ENCODE data around the gene MAG.
"Not testable (repeated sequence)": the region's sequence is repeated elsewhere in the genome, so short reads cannot be mapped to it uniquely, and the experiment has no call there.

MAG gene

GRCh38 chr19:35346193-35347052, 54.5 kb downstream of the MAG start:
- peak; percentile 60 for DNase-seq (ENCODE audit: low spot score)

GRCh38 chr19:35347171-35347929, 55.4 kb downstream of the MAG start, which contains the start of gene FFAR1:
TSS of gene FFAR1 (plus strand) at chr19:35347902. CDS start at chr19:35351552, 3,650 bp downstream.
- DNase-seq (ENCODE audit: low spot score), result peak; percentile 86

- DNase-seq (ENCODE audit: low spot score), result no peak
These were observed 56.0 kb downstream of the MAG start for GRCh38 chr19:35347930-35348298.

GRCh38 chr19:35348911-35349611, 57.1 kb downstream of the MAG start:
- peak; percentile 75 for DNase-seq (ENCODE audit: low spot score)

GRCh38 chr19:35349614-35350521, 57.9 kb downstream of the MAG start:
- DNase-seq (ENCODE audit: low spot score), result peak; percentile 41

GRCh38 chr19:35350591-35350990, 58.6 kb downstream of the MAG start:
- DNase-seq (ENCODE audit: low spot score), result no peak

GRCh38 chr19:35351411-35352176, 59.6 kb downstream of the MAG start:
- no peak for DNase-seq (ENCODE audit: low spot score)

GRCh38 chr19:35352177-35352447, 60.2 kb downstream of the MAG start:
- no peak for DNase-seq (ENCODE audit: low spot score)

- peak; percentile 78 for DNase-seq (ENCODE audit: low spot score)
These were observed 60.7 kb downstream of the MAG start for GRCh38 chr19:35352448-35353304.

GRCh38 chr19:35353635-35354034, 61.7 kb downstream of the MAG start:
- DNase-seq (ENCODE audit: low spot score), result no peak

GRCh38 chr19:35354898-35355297, 62.9 kb downstream of the MAG start:
- DNase-seq (ENCODE audit: low spot score), result no peak

- DNase-seq (ENCODE audit: low spot score), result no peak
These were observed 64.0 kb downstream of the MAG start for GRCh38 chr19:35355791-35356460.

- no peak for DNase-seq (ENCODE audit: low spot score)
These were observed 66.1 kb downstream of the MAG start, which contains the start of gene FFAR3 for GRCh38 chr19:35357867-35358573. TSS of gene FFAR3 (plus strand) at chr19:35358460. CDS start at chr19:35358891, 431 bp downstream.

- not testable (repeated sequence) for DNase-seq (ENCODE audit: low spot score)
These were observed 66.9 kb downstream of the MAG start for GRCh38 chr19:35358834-35359233.

GRCh38 chr19:35359395-35359794, 67.4 kb downstream of the MAG start:
- not testable (repeated sequence) for DNase-seq (ENCODE audit: low spot score)

GRCh38 chr19:35360081-35360480, 68.1 kb downstream of the MAG start:
- not testable (repeated sequence) for DNase-seq (ENCODE audit: low spot score)

GRCh38 chr19:35360880-35361420, 69.0 kb downstream of the MAG start:
- DNase-seq (ENCODE audit: low spot score), result no peak

All from NAMALWA (cell line).